ENCODE results near the gene CACNA1C. TPM values are rescaled to one million over a fixed set of nuclear protein-coding genes. Genes with fewer than 3 reads are reported as not detected.

Gene CACNA1C
- total RNA-seq, 1 experiment from 2014 or later: 3.7 TPM

GRCh38 chr12:2409656-2410265 is 357.0 kb downstream of the CACNA1C start:
- DNase-seq (ENCODE audit: low spot score): no peak
- H3K9me3 ChIP-seq (ENCODE audit: low read depth, low read length, poor library complexity, severe bottlenecking): no peaks in the 10 kb centered on the region
- ChIA-PET CTCF (no interaction called here), POLR2A (ENCODE audit: low non-redundant PET) (no interaction called here)
- no peaks in the 10 kb centered on the region for H3K4me1 ChIP-seq (ENCODE audit: insufficient read depth, low read length, poor library complexity, severe bottlenecking)
- no peaks in the 10 kb centered on the region for H3K36me3 ChIP-seq (ENCODE audit: insufficient read depth, low read length, poor library complexity, severe bottlenecking)
- H3K27me3 ChIP-seq (replicated peaks; ENCODE audit: insufficient read depth, low read depth, low read length, poor library complexity): no peaks in the 10 kb centered on the region
- no TSS peak for BruUV-seq (replicated peaks)
- no peak overlapping the region for H3K4me3 ChIP-seq (ENCODE audit: low read depth, low read length, poor library complexity, severe bottlenecking)
- no peak for TF ChIP-seq EZH2 (IDR thresholded peaks at IDR 0.05; ENCODE audit: borderline replicate concordance, low read depth, low read length, poor library complexity, severe bottlenecking)
- no peak for TF ChIP-seq CTCF (conservative IDR thresholded peaks at IDR 0.05; ENCODE audit: low read depth, low read length)
- H3K27ac ChIP-seq (ENCODE audit: low read depth, low read length, poor library complexity, severe bottlenecking): no peak overlapping the region
- intact Hi-C loops (cut with micrococcal nuclease; ENCODE audit: unreplicated experiment): no loop called here

- Histone ChIP-seq H3K9me3 (ENCODE audit: low read depth, low read length, poor library complexity, severe bottlenecking) (no peaks in the 10 kb centered on the region), H3K27ac (ENCODE audit: low read depth, low read length, poor library complexity, severe bottlenecking) (no peak overlapping the region), H3K4me1 (ENCODE audit: insufficient read depth, low read length, poor library complexity, severe bottlenecking) (no peaks in the 10 kb centered on the region), H3K4me3 (ENCODE audit: low read depth, low read length, poor library complexity, severe bottlenecking) (no peak overlapping the region), H3K36me3 (ENCODE audit: insufficient read depth, low read length, poor library complexity, severe bottlenecking) (no peaks in the 10 kb centered on the region), H3K27me3 (replicated peaks; ENCODE audit: insufficient read depth, low read depth, low read length, poor library complexity) (no peaks in the 10 kb centered on the region)
- no peak for DNase-seq (ENCODE audit: low spot score)
- ChIA-PET POLR2A (ENCODE audit: low non-redundant PET) (no interaction called here), CTCF (no interaction called here)
- TF ChIP-seq EZH2 (IDR thresholded peaks at IDR 0.05; ENCODE audit: borderline replicate concordance, low read depth, low read length, poor library complexity, severe bottlenecking): no peak
- intact Hi-C loops (cut with micrococcal nuclease; ENCODE audit: unreplicated experiment): no loop called here
- BruUV-seq (replicated peaks): no TSS peak
These were observed 357.7 kb downstream of the CACNA1C start for GRCh38 chr12:2410496-2410895.

GRCh38 chr12:2411011-2411410 is 358.2 kb downstream of the CACNA1C start:
- Histone ChIP-seq H3K4me3 (ENCODE audit: low read depth, low read length, poor library complexity, severe bottlenecking) (no peak overlapping the region), H3K9me3 (ENCODE audit: low read depth, low read length, poor library complexity, severe bottlenecking) (no peaks in the 10 kb centered on the region), H3K27me3 (replicated peaks; ENCODE audit: insufficient read depth, low read depth, low read length, poor library complexity) (no peaks in the 10 kb centered on the region), H3K36me3 (ENCODE audit: insufficient read depth, low read length, poor library complexity, severe bottlenecking) (no peaks in the 10 kb centered on the region), H3K27ac (ENCODE audit: low read depth, low read length, poor library complexity, severe bottlenecking) (no peak overlapping the region), H3K4me1 (ENCODE audit: insufficient read depth, low read length, poor library complexity, severe bottlenecking) (no peaks in the 10 kb centered on the region)
- BruUV-seq (replicated peaks): no TSS peak
- TF ChIP-seq EZH2 (IDR thresholded peaks at IDR 0.05; ENCODE audit: borderline replicate concordance, low read depth, low read length, poor library complexity, severe bottlenecking) (no peak), CTCF (conservative IDR thresholded peaks at IDR 0.05; ENCODE audit: low read depth, low read length) (no peak)
- ChIA-PET POLR2A (ENCODE audit: low non-redundant PET) (no interaction called here), CTCF (no interaction called here)
- no peak for DNase-seq (ENCODE audit: low spot score)
- intact Hi-C loops (cut with micrococcal nuclease; ENCODE audit: unreplicated experiment): no loop called here

Measured in A673 (cell line).